ENCODE data around the gene TPCN1. TPM values are rescaled to one million over a fixed set of nuclear protein-coding genes. Genes with fewer than 3 reads are reported as not detected.

The TPCN1 gene
- total and polyA plus RNA-seq, 2 of the 13 experiments (the other 11 are each of a cell fraction or from before 2014, with no cell fraction given): 8.0 to 26.8 TPM

- peak; percentile 0; the same call in 1 of the 2 replicates for TF ChIP-seq ZFP90 (CRISPR knock-in tag; IDR thresholded peaks at IDR 0.05; ENCODE audit: borderline replicate concordance)
- peak; percentile 53; the same call in 1 of the 2 replicates for TF ChIP-seq ZNF430 (CRISPR knock-in tag; IDR thresholded peaks at IDR 0.05)
- peak; percentile 39; the same call in 1 of the 2 replicates for TF ChIP-seq E2F1 (CRISPR knock-in tag; IDR thresholded peaks at IDR 0.05)
- TF ChIP-seq ZMYM2 (CRISPR knock-in tag; IDR thresholded peaks at IDR 0.05): no peak
- TF ChIP-seq ZNF839 (CRISPR knock-in tag; IDR thresholded peaks at IDR 0.05; ENCODE audit: borderline replicate concordance): no peak
- TF ChIP-seq, protein P1, sequence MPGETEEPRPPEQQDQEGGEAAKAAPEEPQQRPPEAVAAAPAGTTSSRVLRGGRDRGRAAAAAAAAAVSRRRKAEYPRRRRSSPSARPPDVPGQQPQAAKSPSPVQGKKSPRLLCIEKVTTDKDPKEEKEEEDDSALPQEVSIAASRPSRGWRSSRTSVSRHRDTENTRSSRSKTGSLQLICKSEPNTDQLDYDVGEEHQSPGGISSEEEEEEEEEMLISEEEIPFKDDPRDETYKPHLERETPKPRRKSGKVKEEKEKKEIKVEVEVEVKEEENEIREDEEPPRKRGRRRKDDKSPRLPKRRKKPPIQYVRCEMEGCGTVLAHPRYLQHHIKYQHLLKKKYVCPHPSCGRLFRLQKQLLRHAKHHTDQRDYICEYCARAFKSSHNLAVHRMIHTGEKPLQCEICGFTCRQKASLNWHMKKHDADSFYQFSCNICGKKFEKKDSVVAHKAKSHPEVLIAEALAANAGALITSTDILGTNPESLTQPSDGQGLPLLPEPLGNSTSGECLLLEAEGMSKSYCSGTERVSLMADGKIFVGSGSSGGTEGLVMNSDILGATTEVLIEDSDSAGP (CRISPR knock-in tag; IDR thresholded peaks at IDR 0.05; ENCODE audit: borderline replicate concordance): peak; percentile 100
- 0 out of 2 replicates have a peak, but pooled peaks have one; percentile 50 for TF ChIP-seq ZNF609 (CRISPR knock-in tag; IDR thresholded peaks at IDR 0.05; ENCODE audit: borderline replicate concordance)
- no peak for TF ChIP-seq ZNF251 (CRISPR knock-in tag; IDR thresholded peaks at IDR 0.05)
- 0 out of 2 replicates have a peak, but pooled peaks have one; percentile 68 for TF ChIP-seq ZNF552 (CRISPR knock-in tag; IDR thresholded peaks at IDR 0.05; ENCODE audit: borderline replicate concordance)
- TF ChIP-seq AHR (CRISPR knock-in tag; IDR thresholded peaks at IDR 0.05): 0 out of 2 replicates have a peak, but pooled peaks have one; percentile 45
- TF ChIP-seq, protein P2, sequence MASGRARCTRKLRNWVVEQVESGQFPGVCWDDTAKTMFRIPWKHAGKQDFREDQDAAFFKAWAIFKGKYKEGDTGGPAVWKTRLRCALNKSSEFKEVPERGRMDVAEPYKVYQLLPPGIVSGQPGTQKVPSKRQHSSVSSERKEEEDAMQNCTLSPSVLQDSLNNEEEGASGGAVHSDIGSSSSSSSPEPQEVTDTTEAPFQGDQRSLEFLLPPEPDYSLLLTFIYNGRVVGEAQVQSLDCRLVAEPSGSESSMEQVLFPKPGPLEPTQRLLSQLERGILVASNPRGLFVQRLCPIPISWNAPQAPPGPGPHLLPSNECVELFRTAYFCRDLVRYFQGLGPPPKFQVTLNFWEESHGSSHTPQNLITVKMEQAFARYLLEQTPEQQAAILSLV (CRISPR knock-in tag; IDR thresholded peaks at IDR 0.05; ENCODE audit: borderline replicate concordance): peak; percentile 68; the same call in 1 of the 2 replicates
- TF ChIP-seq ZMYM4 (CRISPR knock-in tag; IDR thresholded peaks at IDR 0.05): peak; percentile 40; the same call in 1 of the 2 replicates
- TF ChIP-seq ZNF781 (CRISPR knock-in tag; IDR thresholded peaks at IDR 0.05; ENCODE audit: borderline replicate concordance, not compliant biosample characterization): peak; percentile 88
- TF ChIP-seq TCF7 (IDR thresholded peaks at IDR 0.05; ENCODE audit: low read depth): no peak
- TF ChIP-seq SIX4 (CRISPR knock-in tag; IDR thresholded peaks at IDR 0.05): no peak
- no peak for TF ChIP-seq CBFB (CRISPR knock-in tag; IDR thresholded peaks at IDR 0.05)
- TF ChIP-seq, protein P3, sequence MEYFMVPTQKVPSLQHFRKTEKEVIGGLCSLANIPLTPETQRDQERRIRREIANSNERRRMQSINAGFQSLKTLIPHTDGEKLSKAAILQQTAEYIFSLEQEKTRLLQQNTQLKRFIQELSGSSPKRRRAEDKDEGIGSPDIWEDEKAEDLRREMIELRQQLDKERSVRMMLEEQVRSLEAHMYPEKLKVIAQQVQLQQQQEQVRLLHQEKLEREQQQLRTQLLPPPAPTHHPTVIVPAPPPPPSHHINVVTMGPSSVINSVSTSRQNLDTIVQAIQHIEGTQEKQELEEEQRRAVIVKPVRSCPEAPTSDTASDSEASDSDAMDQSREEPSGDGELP (IDR thresholded peaks at IDR 0.05; ENCODE audit: borderline replicate concordance, low read depth): no peak
Observed at GRCh38 chr12:113334786-113335539, 113.7 kb downstream of the TPCN1 start, which contains the start of gene SLC8B1 (continued).
